Fibroblast of pulmonary artery (primary cell): ENCODE results near the gene CDHR3.

Source experiments
- DNase-seq: peaks from one replicate; pipeline ENCODE4 v3.0.0-alpha.2; 2010; ENCODE audit warnings: low read depth
- H3K4me3 ChIP-seq: replicated peaks from 2 replicates; pipeline ENCODE4 v1.5.1; 2011; ENCODE audit warnings: low read depth, mild to moderate bottlenecking, control low read depth, low read length, moderate library complexity
- TF ChIP-seq, protein P1 (sequence below): IDR thresholded peaks from 2 replicates; pipeline ENCODE4 v1.5.1; 2011; ENCODE audit warnings: mild to moderate bottlenecking, control low read depth, low read length, inconsistent platforms; ENCODE audit errors: missing control alignments

CDHR3 gene

DNA sequence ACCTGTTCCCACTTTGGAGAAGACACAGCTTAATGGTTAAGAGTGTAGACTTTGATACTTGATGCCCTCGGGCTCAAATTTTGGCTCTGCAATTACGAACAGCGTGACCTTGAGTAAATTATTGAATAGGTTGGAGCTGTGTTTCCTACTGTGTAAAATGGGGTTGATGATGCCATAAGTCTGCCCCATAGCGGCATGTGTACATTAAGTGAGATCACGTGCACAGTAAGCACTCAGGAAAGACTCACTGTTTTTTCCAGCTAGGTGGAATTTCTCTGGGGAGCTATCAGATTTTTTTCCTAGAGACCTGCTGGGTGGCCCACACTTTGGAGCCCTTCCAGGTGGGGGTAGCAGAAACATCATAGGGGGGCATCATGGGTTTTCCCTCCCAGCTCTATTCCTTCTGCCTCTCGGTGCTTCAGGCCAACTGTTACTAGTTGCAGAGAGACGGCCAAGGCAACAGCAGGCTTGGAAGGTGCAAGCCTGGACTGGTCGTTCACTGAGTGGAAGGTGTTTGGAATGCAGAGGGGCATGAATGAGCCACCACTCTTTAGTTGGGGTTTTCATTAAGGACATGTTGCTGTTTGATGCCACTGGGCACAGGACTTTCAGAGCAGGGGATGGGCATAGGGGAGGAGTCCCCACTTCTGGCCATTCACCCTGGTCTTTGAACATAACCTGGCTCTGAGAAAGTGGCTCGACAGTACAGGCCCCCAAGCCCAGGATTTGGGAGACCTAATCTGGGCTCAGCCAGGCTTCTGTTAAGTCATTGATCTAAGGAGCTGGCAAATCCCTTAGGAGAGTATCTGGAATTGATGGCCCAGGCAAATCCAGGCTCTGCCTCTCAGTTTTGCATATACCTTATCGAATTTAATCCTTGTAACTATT is 85.0 kb downstream of the CDHR3 start:
- TF ChIP-seq, protein P1, sequence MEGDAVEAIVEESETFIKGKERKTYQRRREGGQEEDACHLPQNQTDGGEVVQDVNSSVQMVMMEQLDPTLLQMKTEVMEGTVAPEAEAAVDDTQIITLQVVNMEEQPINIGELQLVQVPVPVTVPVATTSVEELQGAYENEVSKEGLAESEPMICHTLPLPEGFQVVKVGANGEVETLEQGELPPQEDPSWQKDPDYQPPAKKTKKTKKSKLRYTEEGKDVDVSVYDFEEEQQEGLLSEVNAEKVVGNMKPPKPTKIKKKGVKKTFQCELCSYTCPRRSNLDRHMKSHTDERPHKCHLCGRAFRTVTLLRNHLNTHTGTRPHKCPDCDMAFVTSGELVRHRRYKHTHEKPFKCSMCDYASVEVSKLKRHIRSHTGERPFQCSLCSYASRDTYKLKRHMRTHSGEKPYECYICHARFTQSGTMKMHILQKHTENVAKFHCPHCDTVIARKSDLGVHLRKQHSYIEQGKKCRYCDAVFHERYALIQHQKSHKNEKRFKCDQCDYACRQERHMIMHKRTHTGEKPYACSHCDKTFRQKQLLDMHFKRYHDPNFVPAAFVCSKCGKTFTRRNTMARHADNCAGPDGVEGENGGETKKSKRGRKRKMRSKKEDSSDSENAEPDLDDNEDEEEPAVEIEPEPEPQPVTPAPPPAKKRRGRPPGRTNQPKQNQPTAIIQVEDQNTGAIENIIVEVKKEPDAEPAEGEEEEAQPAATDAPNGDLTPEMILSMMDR = no peak
- H3K4me3 ChIP-seq = no peak overlapping the region
- no peak for DNase-seq

DNA sequence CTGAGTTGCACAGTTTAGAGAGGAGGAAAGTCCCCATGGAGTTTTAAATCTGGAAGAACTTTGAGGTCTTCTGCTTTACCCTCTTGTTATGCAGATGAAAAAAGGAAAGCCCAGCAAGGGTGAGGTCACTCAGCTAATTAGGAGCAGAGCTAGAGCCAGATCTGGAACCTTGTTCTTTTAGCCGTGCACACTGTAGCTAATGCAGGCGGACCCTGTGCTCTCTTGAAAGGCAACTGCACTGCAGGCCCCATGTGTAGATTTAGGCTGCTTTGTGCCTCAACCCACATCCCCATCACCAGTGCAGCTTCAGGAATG is 85.6 kb downstream of the CDHR3 start:
- DNase-seq = no peak
- TF ChIP-seq, protein P1 = no peak

DNA sequence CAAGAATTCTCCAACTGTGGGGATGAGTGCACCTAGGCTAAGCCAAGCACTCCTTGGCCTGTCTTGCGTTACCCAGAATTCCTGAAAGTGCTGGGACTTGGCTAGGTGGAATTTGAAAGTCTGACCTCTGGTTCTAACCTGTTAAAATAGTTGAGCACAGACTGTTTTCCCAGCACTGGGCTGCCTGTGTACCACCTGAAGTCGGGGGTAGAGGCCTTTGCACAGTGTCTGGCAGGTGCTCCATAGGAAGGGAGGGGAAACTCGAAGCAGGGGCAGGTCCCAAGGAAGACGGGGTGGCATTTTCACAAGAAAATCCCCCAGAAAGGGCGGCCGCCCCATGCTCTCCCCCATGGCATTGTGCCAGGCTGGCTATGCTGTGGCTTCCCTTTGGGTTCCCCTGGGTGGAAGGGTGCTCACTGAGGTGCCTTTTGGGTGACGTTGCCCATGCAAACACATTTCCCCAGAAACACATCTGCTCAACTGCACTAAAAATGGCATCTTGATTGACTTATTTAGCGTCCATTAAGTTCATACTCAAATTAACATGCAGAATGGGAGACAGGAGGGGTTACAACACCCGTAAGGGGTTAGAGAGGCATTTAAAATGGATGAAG is 86.2 kb downstream of the CDHR3 start:
- TF ChIP-seq, protein P1 = no peak
- no peak overlapping the region for H3K4me3 ChIP-seq
- no peak for DNase-seq

More for the DNA sequence above, 85.6 kb downstream of the CDHR3 start:
- no peak overlapping the region for H3K4me3 ChIP-seq

DNA sequence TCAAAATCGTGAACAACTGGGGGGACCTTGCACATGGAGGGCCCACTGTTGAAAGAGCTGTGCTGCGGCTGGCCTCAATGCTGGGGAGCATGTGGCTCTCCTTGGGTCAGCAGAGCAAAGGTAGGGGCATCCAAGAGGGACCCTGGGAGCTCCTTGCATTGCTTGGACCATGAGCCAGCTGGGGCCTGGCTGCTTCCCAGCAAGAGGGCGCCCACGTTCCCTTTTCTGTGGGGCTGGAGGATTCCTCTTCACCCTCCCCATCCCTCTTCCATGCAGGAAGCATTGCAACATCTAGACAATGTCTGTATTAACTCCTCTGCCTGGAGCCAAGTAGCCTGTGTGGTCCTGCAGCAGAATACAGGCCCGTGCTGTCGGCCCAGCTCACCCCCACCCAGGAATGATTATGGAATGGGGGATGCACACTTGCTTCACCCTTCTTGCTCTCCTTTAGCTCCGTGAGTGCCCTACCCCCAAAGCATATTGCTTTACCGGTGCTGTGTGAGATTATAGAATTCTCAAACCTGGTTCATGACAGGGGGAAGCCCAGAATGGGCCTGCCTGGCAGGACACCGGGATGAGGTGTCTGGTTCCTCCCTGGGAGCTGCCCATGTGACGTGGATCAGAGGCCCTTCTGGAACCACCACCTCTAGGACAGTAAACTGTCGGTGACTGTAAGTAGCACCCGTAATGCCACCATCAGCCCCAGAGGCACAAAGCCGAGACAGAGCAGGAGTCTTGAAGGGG is 87.1 kb downstream of the CDHR3 start:
- TF ChIP-seq, protein P1 = peak; percentile 51
- DNase-seq = peak; percentile 92

DNA sequence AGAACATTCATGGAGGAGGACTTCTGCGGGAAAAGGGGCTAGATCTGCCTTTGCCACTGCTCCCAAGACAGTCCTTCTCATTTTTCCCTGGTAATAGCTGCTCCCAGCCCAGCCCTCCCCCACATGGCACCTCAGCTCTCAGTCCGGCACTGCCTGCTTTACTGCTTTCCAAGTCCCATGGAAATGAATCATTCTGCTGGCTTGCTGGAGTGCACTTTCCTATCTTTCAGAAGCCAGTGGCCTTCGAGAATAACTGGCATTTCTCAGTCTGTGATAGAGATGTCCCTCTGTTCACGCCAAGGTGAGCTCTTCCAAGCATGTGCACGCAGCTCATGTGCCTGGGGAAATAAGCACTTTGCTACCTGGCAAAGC is 87.7 kb downstream of the CDHR3 start:
- peak; percentile 82 for DNase-seq
- TF ChIP-seq, protein P1 = no peak
- H3K4me3 ChIP-seq = no peak overlapping the region

More for the DNA sequence above, 87.1 kb downstream of the CDHR3 start:
- no peak overlapping the region for H3K4me3 ChIP-seq

DNA sequence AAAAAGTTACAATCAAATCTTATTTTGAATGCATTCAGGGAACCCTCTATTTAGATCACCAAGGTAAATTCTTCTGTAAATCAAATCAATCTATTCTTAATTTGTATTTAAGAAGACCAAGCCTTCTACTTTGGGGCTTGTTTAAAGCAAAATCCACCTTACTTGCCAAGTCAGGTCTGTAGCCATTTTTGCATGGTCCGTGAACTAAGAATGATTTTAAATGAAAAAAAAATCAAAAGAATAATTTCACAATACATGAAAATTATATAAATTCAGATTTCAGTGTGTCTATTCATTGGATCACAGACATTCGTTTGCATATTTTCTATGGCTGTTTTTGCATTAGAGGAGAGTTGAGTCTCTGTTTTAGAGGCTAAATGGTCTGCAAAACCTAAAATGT is 89.6 kb downstream of the CDHR3 start:
- no peak for DNase-seq
- H3K4me3 ChIP-seq = no peak overlapping the region
- TF ChIP-seq, protein P1 = no peak
